ENCODE data around the gene DHX9. TPM values are rescaled to one million over a fixed set of nuclear protein-coding genes. Genes with fewer than 3 reads are reported as not detected.

Gene DHX9
- total and polyA plus RNA-seq, 12 donors, result 50.9 to 147 (median 89.8) TPM

GRCh38 chr1:182794676-182795201 is 44.4 kb upstream of the DHX9 start:
- 63 to 83% (median 72%) methylated on average over 3 of the region's 3 CpGs for WGBS, 4 donors
- H3K9me3 ChIP-seq (replicated peaks in 1 of 3), result no peaks in the 10 kb centered on the region
- H3K36me3 ChIP-seq (replicated peaks in 1 of 2), result no peaks in the 10 kb centered on the region
- no peak overlapping the region for H3K4me3 ChIP-seq
- peak in 1 of 7 donors; percentile 29 for DNase-seq
- H3K4me1 ChIP-seq (replicated peaks in 1 of 2), result peaks cover 0 to 5% of the 10 kb centered on the region in 2 donors
- TF ChIP-seq CTCF (IDR thresholded peaks at IDR 0.05) (no peak), POLR2A (IDR thresholded peaks at IDR 0.05) (no peak)
- peak overlapping the region in 2 of 5 donors; percentile 47 to 52 for H3K27ac ChIP-seq
- intact Hi-C loops (cut with DNase I), result no loop called here
- no peaks in the 10 kb centered on the region for H3K27me3 ChIP-seq

GRCh38 chr1:182795563-182796228 is 43.5 kb upstream of the DHX9 start:
- Histone ChIP-seq H3K27ac (peak overlapping the region in 2 of 5 donors; percentile 47 to 65), H3K36me3 (replicated peaks in 1 of 2) (no peaks in the 10 kb centered on the region), H3K9me3 (replicated peaks in 1 of 3) (no peaks in the 10 kb centered on the region), H3K27me3 (no peaks in the 10 kb centered on the region), H3K4me1 (replicated peaks in 1 of 2) (no peaks in the 10 kb centered on the region), H3K4me3 (no peak overlapping the region)
- no peak for TF ChIP-seq CTCF (IDR thresholded peaks at IDR 0.05)
- TF ChIP-seq POLR2A (IDR thresholded peaks at IDR 0.05), result no peak
- WGBS, 4 donors, result 67 to 75% (median 72%) methylated on average over 8 of the region's 8 CpGs
- peak in 2 of 7 donors; percentile 20 to 36 for DNase-seq
- intact Hi-C loops (cut with DNase I), result no loop called here

GRCh38 chr1:182802006-182802803 is 36.9 kb upstream of the DHX9 start:
- Histone ChIP-seq H3K27me3 (no peaks in the 10 kb centered on the region), H3K36me3 (replicated peaks in 1 of 2) (no peaks in the 10 kb centered on the region), H3K27ac (no peak overlapping the region), H3K4me1 (replicated peaks in 1 of 2) (no peaks in the 10 kb centered on the region), H3K9me3 (replicated peaks in 1 of 3) (no peaks in the 10 kb centered on the region), H3K4me3 (no peak overlapping the region)
- intact Hi-C loops (cut with DNase I), result no loop called here
- WGBS, 4 donors, result 81 to 96% (median 91%) methylated on average over 4 of the region's 4 CpGs
- no peak for TF ChIP-seq POLR2A (IDR thresholded peaks at IDR 0.05)
- no peak for TF ChIP-seq CTCF (IDR thresholded peaks at IDR 0.05)
- no peak for DNase-seq

- WGBS, 4 donors, result 84 to 100% (median 90%) methylated on average over 1 of the region's 1 CpG
- no peaks in the 10 kb centered on the region for H3K9me3 ChIP-seq (replicated peaks in 1 of 3)
- no peak for DNase-seq
- H3K27ac ChIP-seq, result no peak overlapping the region
- H3K36me3 ChIP-seq (replicated peaks in 1 of 2), result no peaks in the 10 kb centered on the region
- intact Hi-C loops (cut with DNase I), result no loop called here
- no peak overlapping the region for H3K4me3 ChIP-seq
- TF ChIP-seq POLR2A (IDR thresholded peaks at IDR 0.05) (no peak), CTCF (IDR thresholded peaks at IDR 0.05) (no peak)
- H3K27me3 ChIP-seq, result no peaks in the 10 kb centered on the region
- H3K4me1 ChIP-seq (replicated peaks in 1 of 2), result no peaks in the 10 kb centered on the region
These were observed 35.3 kb upstream of the DHX9 start for GRCh38 chr1:182803846-182804245.

Measured in adrenal gland (tissue), 12 donors.